Neural progenitor cell (in vitro differentiated cells): ENCODE measurements around the gene NELL2.

Experiments
- CTCF ChIP-seq: fragments of 200-600 bp; sonication (generic); IDR thresholded peaks from 2 replicates; pipeline ENCODE4 v1.5.1; 2017; ENCODE audit warnings: antibody characterized with exemption, mild to moderate bottlenecking
- EZH2 ChIP-seq: fragments of 200-600 bp; sonication (generic); IDR thresholded peaks from 2 replicates; pipeline ENCODE4 v1.6.1; 2017; ENCODE audit warnings: antibody characterized with exemption, mild to moderate bottlenecking, moderate library complexity
- EZH2phosphoT487 ChIP-seq: fragments of 200-600 bp; sonication (generic); IDR thresholded peaks from 2 replicates; pipeline ENCODE4 v1.6.1; 2017; ENCODE audit warnings: antibody characterized with exemption

GRCh38 chr12:44852483-44852882 is 23.6 kb downstream of the NELL2 start:
- TF ChIP-seq CTCF (no peak), EZH2 (no peak), EZH2phosphoT487 (no peak)
